Jurkat, Clone E6-1 (cell line): ENCODE measurements around the gene TNFSF13.
A peak's percentile ranks its signal among the peaks of the same experiment; 100 is the strongest.

Source experiments
- DNase-seq: peaks from one replicate; pipeline ENCODE4 v3.0.0-alpha.2; 2011; ENCODE audit warnings: low read depth, low spot score
- H3K4me3 ChIP-seq: 2 replicates; pipeline ENCODE4 v1.5.1; 2011; ENCODE audit warnings: mild to moderate bottlenecking, low read length, control low read depth, moderate library complexity

Gene TNFSF13

GRCh38 chr17:7572338-7572587 lies 13.7 kb downstream of the TNFSF13 start:
- H3K4me3 ChIP-seq: peak overlapping the region; percentile 58
- no peak for DNase-seq

DNA sequence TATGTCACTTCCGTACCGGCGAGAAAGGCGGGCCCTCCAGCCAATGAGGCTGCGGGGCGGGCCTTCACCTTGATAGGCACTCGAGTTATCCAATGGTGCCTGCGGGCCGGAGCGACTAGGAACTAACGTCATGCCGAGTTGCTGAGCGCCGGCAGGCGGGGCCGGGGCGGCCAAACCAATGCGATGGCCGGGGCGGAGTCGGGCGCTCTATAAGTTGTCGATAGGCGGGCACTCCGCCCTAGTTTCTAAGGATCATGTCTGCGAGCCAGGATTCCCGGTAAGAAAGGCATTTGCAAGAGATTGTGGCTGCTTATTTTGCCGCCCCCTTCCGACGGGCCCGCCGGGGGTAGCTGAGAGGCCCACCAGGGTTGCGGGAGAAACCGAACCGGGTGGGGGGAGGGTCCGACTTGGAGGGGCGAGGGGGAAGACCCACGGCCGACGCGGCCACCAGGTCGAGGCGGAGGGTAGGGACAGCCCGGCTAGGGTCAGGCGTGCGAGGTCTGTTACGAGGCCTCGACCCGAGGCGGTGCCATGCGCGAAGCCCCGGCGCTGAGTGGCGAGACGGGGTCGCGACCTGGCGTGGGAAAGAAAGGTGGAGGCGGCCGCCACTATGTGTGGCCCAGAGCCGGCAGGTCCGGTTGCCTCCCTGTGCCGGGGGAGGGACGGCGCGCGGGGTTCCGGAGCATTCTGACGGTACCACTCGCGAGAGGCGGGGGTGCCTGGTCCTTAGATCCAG lies 14.2 kb downstream of the TNFSF13 start:
- peak; percentile 99 for DNase-seq
- peak overlapping the region; percentile 91 for H3K4me3 ChIP-seq

DNA sequence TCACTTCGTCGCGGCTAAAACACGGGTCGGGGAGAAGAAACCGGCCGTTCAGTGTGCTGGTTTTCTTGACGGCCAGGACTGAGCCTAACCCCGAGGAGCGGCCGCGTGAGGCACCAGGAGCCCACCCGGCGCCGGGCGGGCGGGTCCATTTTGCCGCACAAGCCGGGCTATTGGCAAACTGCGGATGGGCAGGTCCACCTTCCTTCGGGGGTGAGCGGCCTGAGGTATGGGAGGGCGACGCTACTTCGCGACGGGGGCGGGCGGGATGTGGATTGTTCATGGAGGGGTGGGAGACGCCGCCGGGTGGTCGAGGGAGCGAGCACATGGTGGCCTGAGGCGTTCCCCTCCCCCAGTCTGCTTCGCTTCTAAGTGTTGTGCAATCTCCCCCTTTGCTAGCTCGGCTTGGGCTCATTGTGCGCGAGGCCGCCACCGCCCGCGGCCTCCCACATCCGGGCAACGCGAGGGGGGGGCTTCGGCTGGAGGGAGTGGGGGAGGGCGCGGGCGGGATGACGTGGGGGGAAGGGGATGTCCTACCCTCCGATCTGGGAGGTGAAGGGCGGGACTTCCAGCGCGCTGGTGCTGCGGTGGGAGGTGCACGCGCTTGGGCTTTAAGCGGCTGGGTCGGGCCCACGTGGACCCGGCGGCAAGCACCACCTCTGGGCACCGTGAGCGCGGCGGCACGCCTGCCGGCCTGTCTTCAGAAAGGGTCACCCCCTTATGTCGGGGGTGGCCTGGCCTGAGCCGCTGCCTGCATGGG lies 15.0 kb downstream of the TNFSF13 start:
- H3K4me3 ChIP-seq: peak overlapping the region; percentile 91
- peak; percentile 84 for DNase-seq

- H3K4me3 ChIP-seq: peak overlapping the region; percentile 91
- no peak for DNase-seq
These were observed 15.8 kb downstream of the TNFSF13 start for GRCh38 chr17:7574176-7574953.

GRCh38 chr17:7575481-7575883 lies 16.9 kb downstream of the TNFSF13 start:
- DNase-seq: no peak
- no peak overlapping the region for H3K4me3 ChIP-seq

GRCh38 chr17:7575959-7576358 lies 17.4 kb downstream of the TNFSF13 start:
- no peak overlapping the region for H3K4me3 ChIP-seq
- DNase-seq: no peak

DNA sequence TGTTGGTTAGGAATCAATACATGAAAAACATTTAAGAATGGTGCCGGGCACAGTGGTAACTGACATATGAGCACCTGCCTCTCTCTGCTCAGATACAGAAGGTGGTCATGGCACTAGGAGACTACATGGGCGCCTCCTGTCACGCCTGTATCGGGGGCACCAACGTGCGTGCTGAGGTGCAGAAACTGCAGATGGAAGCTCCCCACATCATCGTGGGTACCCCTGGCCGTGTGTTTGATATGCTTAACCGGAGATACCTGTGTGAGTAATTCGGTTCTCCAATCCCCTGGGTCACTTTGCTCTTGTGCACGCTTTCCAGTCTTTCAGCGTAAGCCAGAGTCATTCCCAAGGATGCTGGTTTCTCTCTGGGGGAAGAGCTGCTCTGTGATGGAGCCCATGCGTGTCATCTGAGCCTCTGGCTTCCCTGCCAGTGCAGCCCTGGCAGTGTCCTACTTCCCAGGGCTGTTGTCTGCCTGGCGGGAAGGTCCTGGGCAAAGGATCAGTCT lies 17.9 kb downstream of the TNFSF13 start:
- no peak for DNase-seq
- H3K4me3 ChIP-seq: no peak overlapping the region

- DNase-seq: no peak
- no peak overlapping the region for H3K4me3 ChIP-seq
These were observed 19.0 kb downstream of the TNFSF13 start for GRCh38 chr17:7577327-7578199.

DNA sequence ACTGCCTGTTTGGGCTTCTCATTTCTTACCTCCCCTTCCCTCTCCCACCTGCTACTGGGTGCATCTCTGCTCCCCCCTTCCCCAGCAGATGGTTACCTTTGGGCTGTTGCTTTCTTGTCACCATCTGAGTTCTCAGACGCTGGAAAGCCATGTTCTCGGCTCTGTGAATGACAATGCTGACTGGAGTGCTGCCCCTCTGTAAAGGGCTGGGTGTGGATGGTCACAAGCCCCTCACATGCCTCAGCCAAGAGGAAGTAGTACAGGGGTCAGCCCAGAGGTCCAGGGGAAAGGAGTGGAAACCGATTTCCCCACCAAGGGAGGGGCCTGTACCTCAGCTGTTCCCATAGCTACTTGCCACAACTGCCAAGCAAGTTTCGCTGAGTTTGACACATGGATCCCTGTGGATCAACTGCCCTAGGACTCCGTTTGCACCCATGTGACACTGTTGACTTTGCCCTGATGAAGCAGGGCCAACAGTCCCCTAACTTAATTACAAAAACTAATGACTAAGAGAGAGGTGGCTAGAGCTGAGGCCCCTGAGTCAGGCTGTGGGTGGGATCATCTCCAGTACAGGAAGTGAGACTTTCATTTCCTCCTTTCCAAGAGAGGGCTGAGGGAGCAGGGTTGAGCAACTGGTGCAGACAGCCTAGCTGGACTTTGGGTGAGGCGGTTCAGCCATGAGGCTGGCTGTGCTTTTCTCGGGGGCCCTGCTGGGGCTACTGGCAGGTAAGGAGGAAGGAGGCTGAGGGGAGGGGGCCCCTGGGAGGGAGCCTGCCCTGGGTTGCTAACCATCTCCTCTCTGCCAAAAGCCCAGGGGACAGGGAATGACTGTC lies 20.7 kb downstream of the TNFSF13 start, which contains the start of gene CD68:
Gene CD68, plus strand, starts transcription at position 638 of the 833 bp plus-strand sequence. Its CDS starts 40 bp downstream, at position 678.
- no peak within 1 kb of the TSS for H3K4me3 ChIP-seq
- peak; percentile 65 for DNase-seq

GRCh38 chr17:7579834-7580603 lies 21.5 kb downstream of the TNFSF13 start:
- H3K4me3 ChIP-seq: no peak overlapping the region
- no peak for DNase-seq

DNA sequence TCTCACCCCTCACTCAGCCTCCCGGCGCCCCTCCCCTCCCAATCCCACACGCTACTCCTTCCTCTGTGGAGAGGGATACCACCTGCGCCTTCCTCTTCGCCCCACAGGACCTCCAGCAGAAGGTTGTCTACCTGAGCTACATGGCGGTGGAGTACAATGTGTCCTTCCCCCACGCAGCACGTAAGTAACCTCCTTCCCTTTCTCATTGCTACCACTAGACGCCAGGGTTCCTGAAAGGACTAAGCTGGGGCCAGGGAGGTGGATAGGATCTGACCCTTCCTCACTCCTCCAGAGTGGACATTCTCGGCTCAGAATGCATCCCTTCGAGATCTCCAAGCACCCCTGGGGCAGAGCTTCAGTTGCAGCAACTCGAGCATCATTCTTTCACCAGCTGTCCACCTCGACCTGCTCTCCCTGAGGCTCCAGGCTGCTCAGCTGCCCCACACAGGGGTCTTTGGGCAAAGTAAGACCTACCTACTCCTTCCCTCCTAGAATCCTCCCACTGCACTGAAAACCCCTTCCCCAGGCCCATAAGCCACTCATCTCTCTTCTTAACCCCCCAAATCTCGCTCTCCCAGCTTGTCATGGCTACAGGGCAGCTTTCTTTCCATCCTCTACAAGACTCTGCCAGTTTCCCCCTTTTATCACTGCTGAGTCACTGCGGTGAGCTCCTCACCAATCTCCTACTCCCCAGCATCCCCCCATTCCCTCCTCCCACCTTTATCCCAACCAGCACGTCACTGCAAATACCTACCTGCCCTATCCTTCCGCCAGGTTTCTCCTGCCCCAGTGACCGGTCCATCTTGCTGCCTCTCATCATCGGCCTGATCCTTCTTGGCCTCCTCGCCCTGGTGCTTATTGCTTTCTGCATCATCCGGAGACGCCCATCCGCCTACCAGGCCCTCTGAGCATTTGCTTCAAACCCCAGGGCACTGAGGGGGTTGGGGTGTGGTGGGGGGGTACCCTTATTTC lies 22.3 kb downstream of the TNFSF13 start:
- DNase-seq: no peak
- no peak overlapping the region for H3K4me3 ChIP-seq

DNA sequence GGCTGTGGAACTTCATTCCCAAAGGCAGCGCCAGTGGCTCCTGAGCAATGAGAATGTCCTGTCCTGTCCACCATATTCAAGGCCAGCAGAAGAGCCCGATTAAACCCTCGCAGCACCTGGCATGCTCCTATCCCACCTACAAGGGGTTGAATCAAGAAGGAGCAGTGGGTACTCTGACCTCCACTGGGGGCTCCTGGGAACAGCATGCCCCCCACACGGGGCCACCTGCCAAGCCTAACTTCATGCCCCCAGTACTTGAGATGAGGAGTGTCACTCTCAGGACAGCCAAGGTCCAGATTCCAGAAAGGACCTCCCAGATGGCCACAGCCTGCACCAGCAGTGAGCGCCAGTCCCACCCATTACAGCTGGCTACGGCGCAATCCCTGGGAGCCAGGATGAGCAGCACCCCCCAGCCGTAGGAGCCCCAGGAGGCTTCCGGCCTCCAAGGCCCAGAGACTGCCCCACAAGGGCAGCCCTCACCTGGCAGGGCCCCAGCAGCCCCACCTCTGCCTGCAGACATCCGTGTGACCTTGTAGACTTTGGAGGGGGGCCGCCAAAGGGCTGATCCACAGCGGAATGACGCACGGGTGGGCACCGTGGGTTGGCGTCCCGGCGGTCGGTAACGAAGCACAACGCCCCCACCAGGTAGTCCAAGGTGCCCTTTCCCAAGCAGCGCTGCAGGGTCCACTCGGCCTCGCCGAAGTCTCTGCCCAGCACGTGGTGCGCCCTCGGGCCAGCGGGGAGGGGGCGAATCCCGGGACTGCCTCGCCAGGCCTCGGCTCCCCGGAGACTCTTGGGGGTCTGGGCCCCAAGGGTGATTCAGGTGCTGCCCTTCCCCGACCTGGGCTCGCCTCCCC lies 24.1 kb downstream of the TNFSF13 start:
- H3K4me3 ChIP-seq: peak overlapping the region; percentile 69
- DNase-seq: no peak

DNA sequence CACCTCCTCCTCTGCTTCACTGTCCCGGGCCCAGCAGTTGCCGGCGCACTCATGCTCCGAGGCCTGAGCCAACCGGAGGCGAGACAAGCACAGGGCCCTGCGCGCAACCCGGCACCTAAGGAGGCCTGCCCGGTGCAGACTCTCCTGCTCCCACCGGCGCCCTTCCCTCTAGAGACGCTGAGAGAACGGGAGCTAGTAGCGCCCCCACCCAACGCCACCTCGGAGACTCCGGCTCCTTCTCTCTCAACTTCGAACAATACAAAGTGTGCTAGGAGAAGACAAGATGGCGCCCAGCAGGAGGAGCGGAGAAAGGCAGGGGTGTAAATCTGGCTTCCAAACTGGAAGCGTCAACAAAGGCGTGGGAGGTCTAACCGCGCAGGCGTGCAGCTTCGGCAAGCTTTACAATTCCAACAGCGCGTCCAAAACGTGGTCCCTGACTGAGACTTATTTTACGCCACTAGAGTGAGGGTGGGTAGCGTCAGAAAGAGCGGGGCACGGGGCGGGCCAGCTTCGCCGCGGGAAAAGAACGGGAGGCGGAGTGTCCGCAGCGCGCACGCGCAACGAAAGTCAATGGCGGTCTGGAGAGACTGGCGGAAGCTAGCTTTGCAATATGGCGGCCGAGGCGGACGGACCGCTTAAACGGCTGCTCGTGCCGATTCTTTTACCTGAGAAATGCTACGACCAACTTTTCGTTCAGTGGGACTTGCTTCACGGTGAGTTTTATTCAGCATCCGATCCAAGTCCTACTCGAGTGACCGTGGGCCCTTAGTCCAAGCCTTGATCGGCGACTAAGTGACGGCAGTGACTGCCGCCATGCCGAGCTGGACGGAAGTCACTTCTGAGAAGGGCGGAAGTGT lies 24.9 kb downstream of the TNFSF13 start, which contains the start of gene MPDU1:
Gene MPDU1, plus strand, starts transcription at position 600 of the 857 bp plus-strand sequence. Its CDS starts 11 bp downstream, at position 611.
- H3K4me3 ChIP-seq: peak within 1 kb of the TSS; percentile 69
- peak; percentile 94 for DNase-seq

DNA sequence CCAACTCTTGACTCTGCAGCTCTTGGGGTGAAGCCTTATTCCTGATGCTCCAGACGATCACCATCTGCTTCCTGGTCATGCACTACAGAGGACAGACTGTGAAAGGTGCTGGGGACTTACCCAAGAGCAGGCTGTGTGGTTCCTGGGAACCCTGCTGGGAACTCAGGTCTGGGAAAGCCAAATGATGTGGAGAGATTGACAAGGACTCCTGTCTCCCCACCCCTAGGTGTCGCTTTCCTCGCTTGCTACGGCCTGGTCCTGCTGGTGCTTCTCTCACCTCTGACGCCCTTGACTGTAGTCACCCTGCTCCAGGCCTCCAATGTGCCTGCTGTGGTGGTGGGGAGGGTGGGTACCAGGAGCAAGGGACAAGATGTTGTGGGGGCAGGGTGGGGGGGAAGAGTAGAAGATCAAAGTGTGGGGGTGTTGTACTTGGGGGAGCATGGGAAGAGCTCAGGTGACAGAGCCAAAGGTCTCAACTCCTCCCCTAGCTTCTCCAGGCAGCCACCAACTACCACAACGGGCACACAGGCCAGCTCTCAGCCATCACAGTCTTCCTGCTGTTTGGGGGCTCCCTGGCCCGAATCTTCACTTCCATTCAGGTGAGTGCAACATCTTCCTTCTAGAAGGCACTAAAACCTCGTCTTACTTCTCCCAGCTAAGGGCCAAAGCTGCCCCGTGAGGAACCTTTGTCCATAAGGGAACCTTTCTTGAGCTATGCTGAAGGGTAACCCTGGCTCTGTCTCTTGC lies 28.3 kb downstream of the TNFSF13 start:
- DNase-seq: no peak
- no peak overlapping the region for H3K4me3 ChIP-seq
